HG03196 (cell line): ENCODE measurements around the gene PDE4D.
"Not testable (repeated sequence)": the region's sequence is repeated elsewhere in the genome, so short reads cannot be mapped to it uniquely, and the experiment has no call there.

ENCODE experiments used
- ATAC-seq: cut with Tn5 transposase; IDR thresholded peaks from one replicate; pipeline ENCODE4 v1.9.1; 2021; ENCODE audit not compliant: unreplicated experiment

PDE4D gene

DNA sequence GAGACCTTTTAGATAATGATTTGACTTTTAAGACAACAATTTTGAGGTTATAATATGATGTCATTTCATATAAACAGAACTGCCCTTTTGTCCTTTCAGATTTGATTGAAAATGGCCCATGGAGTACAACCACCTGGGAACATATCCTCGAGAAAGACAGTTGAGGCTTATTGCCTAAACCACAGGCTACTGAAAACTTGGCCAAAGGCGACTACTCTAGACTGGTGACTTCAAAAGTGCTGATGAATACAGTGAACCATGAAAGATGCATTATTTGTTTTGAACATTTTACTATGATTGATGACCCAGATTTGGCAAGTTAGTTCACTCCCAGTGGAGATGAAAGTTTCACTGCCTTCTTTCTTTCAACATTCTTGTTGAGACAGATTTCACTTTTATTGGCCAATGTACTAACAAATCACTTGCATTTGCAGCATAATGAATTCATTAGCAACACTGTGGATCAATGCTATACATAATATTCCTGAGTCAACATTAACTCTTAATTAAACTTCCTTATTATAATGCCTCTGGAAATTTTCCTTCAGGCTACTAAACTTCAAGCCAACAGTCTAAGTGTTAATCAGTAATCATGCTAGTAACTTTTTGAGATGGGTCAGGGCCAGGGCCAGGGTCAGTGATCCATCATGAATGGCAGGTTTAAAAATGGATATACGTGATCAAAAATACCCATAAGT is 830.4 kb downstream of the PDE4D start:
- no peak for ATAC-seq

DNA sequence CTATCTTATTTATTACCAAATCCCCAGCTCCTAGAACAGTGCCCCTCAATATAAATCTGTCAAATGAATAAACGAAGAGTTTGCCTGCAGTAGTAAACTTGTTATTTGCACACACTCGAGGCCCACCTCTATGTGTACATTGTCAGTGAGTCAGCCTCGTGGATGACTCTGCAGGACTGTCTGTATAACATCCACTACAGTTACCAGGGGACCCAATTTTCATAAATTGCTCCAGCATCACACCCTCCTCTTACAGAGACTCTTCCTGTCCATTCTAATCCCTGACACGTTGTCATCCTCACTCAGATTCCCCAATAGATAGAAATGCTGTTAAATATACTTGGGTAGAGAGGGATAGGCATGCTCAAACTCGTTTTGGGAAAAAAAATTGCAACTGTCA is 832.1 kb downstream of the PDE4D start:
- no peak for ATAC-seq

- ATAC-seq, result no peak
These were observed 834.4 kb downstream of the PDE4D start for GRCh38 chr5:59058969-59059687.

GRCh38 chr5:59058237-59058636 is 835.3 kb downstream of the PDE4D start:
- no peak for ATAC-seq

GRCh38 chr5:59056599-59056998 is 836.9 kb downstream of the PDE4D start:
- not testable (repeated sequence) for ATAC-seq

DNA sequence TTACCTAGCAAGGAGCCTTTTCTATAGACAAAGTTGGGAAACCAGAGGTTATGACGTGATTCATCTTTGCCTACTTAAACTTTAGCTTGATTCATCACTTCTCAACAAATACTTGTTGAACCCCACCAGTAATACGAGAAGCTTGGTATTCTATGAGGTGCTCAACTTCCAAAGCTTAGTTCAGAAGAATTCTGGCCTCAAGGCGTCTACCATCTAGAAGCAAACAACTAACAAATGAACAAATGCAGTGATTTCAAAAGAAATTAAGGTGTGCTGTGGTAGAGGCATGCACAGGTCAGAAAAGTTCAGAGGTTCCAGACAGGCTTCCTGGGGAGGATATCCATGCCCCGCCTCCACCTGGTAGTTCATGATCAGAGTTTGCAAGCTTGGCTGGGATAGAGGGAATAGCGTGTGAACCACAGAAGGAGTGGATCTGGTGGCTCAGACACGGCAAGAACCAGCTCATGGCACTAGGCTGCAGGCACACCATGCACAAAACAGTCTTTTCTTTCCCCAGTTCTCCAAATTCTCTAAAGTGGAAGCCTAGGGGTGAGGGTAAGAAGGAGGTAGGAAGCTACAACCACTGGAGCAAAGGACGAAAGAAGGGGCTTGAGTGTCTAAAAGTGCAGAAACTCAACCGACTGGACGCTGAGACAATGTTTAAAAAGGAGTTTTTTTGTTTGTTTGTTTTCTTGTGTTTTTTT is 837.6 kb downstream of the PDE4D start:
- ATAC-seq, result no peak

- ATAC-seq, result no peak
These were observed 838.5 kb downstream of the PDE4D start for GRCh38 chr5:59054963-59055528.

- no peak for ATAC-seq
These were observed 841.6 kb downstream of the PDE4D start for GRCh38 chr5:59051951-59052350.

DNA sequence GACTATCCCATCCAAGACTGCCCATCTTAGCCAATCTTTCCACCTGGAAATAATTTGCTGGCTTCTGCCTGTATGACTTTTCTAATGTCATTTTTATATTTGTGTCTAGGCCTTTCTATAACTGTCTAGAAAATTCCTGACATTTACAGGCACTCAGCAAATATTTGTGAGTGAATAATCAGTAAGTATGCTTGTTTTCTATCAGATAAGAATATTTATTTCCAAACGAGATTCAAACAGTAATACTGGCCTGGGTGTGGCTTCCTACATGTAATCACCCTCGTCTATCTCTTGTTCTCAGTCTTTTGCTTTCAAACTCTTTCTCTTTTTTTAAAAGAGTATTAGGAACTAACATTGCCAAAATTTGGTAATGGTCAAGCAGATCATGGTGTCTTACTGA is 844.4 kb downstream of the PDE4D start:
- no peak for ATAC-seq

DNA sequence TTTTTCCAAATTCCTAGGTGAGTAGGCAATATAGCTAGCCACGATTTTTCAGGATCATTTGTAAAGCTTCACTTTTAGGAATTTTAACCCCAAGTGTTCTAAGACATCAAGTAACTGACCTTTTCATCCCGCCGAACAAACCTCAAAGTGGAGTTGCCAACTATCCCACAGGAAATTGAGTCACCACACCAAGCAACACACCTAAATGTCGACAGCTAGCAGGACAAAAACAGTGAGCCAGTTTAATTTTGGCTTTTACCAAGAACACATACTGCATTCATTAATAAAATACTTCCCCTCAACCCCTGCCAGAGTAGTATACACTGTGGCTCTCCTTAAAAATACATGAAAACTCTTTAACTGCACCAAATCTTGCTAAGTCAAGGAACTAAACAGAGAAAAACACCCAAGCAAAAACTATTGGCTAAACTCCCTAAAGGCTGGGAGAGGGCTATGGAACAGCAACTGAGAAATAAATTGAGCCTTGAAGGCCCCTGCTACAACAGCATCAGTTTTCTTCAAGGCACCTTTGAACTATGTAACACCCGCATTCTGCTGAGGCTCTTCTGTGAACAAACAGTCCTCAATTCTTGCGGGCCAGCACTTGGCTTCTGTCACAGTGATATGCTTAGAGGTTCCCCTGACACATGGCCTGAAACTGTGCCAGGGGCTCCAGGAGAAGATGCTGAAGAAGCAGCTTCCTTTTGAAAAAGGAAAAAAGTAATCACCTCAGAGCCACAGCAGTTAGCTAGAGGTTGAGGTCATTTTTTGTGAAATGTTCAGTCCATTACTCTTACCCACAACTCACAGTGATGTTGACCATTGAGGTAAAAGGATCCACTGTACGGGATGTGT is 851.1 kb downstream of the PDE4D start:
- no peak for ATAC-seq

- no peak for ATAC-seq
These were observed 852.2 kb downstream of the PDE4D start for GRCh38 chr5:59041355-59041754.

GRCh38 chr5:59040804-59041201 is 852.7 kb downstream of the PDE4D start:
- ATAC-seq, result no peak

DNA sequence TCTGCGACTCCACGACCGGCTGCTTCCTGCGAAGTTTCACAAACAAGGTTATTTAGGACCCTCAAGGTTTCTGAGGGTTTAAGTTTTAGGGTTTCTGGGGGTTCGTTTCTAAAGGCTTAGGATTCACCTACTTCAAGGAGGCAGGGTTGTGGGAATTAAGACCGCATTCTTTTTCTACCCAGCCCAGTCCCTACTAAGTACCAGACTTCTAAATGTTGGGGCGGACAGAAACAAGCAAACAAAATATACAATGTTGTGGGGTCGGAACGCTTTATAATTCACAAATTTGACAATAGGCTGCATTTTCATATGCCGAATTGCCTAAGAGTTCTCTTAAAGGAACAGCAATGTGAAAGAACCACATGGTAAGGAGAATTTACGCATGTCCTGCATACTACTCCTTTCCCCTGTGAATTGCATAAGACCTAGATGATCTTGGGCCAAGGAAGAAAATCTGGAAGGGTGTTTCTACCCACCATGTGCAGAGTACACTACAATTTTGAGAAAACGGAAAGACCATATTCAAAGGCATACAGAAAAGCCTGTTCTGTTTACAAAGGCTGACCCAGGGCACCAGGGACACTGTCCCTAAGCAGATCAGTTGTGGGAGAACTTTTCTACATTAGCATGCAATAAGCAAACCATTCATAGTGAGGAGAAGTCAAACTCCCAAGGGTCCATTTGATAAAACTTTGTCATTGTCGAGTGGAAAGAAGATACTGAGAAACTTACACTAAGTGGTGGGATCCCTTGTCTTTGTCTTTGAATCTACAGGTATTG is 853.3 kb downstream of the PDE4D start:
- ATAC-seq, result no peak

- ATAC-seq, result peak; percentile 70
These were observed 854.1 kb downstream of the PDE4D start for GRCh38 chr5:59039296-59040023.

DNA sequence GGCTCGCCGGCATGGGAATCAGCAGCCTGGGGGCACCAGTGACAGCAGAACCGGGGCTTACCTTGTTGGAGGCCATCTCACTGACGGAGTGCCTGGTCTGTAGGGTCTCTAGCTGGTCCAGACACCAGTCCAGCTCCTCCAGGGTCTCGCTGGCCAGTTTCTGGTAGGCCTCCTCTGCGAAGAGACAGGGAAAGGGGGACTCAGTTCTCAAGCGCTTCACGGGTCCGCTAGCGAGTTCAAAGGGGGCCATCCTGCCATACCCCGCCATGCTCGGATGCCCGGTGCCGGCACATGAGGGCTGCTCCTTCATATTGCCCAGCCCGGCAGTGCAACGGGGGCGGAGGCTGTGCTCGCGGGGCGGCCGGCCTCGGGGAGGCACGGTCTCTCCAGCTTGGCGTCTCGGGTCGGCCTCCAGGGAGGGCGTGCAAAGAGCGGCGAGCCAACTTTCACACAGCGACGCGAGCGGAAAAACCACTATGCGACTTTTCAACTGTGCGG is 854.7 kb downstream of the PDE4D start:
- no peak for ATAC-seq

DNA sequence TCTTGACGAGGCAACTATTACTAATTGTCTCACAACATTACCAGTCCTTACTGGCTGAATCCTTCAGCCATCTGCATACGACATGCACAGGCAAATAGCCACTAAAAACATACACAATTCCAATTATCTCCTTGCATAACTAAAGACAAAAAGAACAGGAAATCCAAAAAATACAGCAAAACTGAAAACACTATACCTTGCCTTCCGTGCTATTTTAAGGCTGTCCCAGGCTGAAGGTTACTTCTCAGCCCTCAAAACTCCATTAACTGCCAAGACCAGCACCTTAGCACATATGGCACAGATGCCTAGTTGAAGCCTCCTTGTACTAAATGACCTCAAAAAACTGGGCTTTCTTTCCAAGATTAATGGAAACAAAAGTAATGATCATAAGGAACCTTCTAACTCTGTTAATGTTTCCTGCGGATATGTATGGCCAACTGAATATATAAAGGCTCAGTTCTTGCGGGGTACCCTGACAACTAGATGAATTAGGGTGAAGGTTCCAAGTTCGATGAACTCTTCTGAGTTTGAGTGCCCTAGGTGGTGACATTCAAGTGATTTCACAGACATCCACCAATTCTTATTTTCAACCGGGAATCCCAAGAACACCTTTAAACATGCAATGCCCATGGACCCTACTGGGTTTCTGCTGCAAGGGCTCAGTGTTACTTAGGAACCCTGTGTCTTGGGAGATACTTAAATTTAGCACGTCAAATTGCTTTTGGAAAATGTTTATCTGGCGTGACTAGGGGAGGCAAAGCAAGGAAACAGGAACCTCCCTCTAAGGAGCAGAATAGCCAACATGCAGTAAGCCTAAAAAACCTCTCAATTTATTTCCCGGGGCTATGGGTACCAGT is 855.4 kb downstream of the PDE4D start:
- no peak for ATAC-seq

GRCh38 chr5:59037453-59037852 is 856.1 kb downstream of the PDE4D start:
- no peak for ATAC-seq

- no peak for ATAC-seq
These were observed 856.5 kb downstream of the PDE4D start for GRCh38 chr5:59037041-59037440.
